RPMI7951 (cell line): Measurements from ENCODE around the gene RFX1. TPM values are rescaled to one million over a fixed set of nuclear protein-coding genes. Genes with fewer than 3 reads are reported as not detected.

Source experiments
- DNase-seq: peaks from one replicate; pipeline ENCODE4 v3.0.0-alpha.2; 2012; ENCODE audit warnings: low read depth
- total RNA-seq: library from RNA; depleted of rRNA; stranded (reverse); fragments of >200 nt; shearing (Covaris generic); gene quantifications from 2 replicates; pipeline ENCODE4 v1.2.3, GENCODE V29; 2014

Gene RFX1
- total RNA-seq, 1 experiment from 2014 or later: 1.7 TPM

GRCh38 chr19:13996928-13997630, 9.0 kb downstream of the RFX1 start:
- no peak for DNase-seq

- no peak for DNase-seq
These were observed 10.0 kb downstream of the RFX1 start for GRCh38 chr19:13995878-13996765.

GRCh38 chr19:13995017-13995728, 10.9 kb downstream of the RFX1 start:
- peak; percentile 27 for DNase-seq

- no peak for DNase-seq
These were observed 12.4 kb downstream of the RFX1 start for GRCh38 chr19:13993590-13994300.

GRCh38 chr19:13992025-13992424, 14.1 kb downstream of the RFX1 start:
- no peak for DNase-seq

GRCh38 chr19:13990085-13990484, 16.0 kb downstream of the RFX1 start:
- no peak for DNase-seq

GRCh38 chr19:13989487-13989886, 16.6 kb downstream of the RFX1 start:
- DNase-seq: no peak

- DNase-seq: no peak
These were observed 18.8 kb downstream of the RFX1 start for GRCh38 chr19:13987101-13987890.

GRCh38 chr19:13986348-13986904, 19.7 kb downstream of the RFX1 start:
- DNase-seq: peak; percentile 49

- no peak for DNase-seq
These were observed 20.3 kb downstream of the RFX1 start for GRCh38 chr19:13985771-13986347.

- DNase-seq: no peak
These were observed 21.0 kb downstream of the RFX1 start for GRCh38 chr19:13984875-13985741.

GRCh38 chr19:13984186-13984585, 21.9 kb downstream of the RFX1 start:
- DNase-seq: no peak

GRCh38 chr19:13983213-13983889, 22.8 kb downstream of the RFX1 start:
- DNase-seq: no peak

GRCh38 chr19:13982773-13983172, 23.3 kb downstream of the RFX1 start:
- DNase-seq: no peak

- DNase-seq: no peak
These were observed 24.1 kb downstream of the RFX1 start for GRCh38 chr19:13981988-13982501.

GRCh38 chr19:13981467-13981866, 24.7 kb downstream of the RFX1 start:
- no peak for DNase-seq

- DNase-seq: no peak
These were observed 25.1 kb downstream of the RFX1 start for GRCh38 chr19:13981021-13981420.

- no peak for DNase-seq
These were observed 25.8 kb downstream of the RFX1 start for GRCh38 chr19:13980340-13980739.
